H9 (cell line): ENCODE measurements around the gene CTNND1. TPM values are rescaled to one million over a fixed set of nuclear protein-coding genes. Genes with fewer than 3 reads are reported as not detected.

Source experiments
- DNase-seq: peaks from one replicate; pipeline ENCODE4 v3.0.0-alpha.2; 2017
- H2AFZ ChIP-seq: one replicate; pipeline ENCODE4 v1.6.1; 2013; ENCODE audit warnings: mild to moderate bottlenecking, low read length, control low read depth, moderate library complexity
- H2AK5ac ChIP-seq: 2 replicates; pipeline ENCODE4 v1.6.1; 2013; ENCODE audit warnings: low read length, control low read depth, mixed read lengths; ENCODE audit not compliant: insufficient read length
- H2BK120ac ChIP-seq: one replicate; pipeline ENCODE4 v1.6.1; 2013; ENCODE audit warnings: low read depth, mild to moderate bottlenecking, low read length, control low read depth, inconsistent platforms; ENCODE audit not compliant: poor library complexity, severe bottlenecking
- H2BK12ac ChIP-seq: 2 replicates; pipeline ENCODE4 v1.6.1; 2013; ENCODE audit warnings: low read length, control low read depth, mixed read lengths, low read depth; ENCODE audit not compliant: insufficient read length
- H2BK15ac ChIP-seq: 2 replicates; pipeline ENCODE4 v1.6.1; 2013; ENCODE audit warnings: low read depth, low read length, control low read depth
- H2BK20ac ChIP-seq: one replicate; pipeline ENCODE4 v1.6.1; 2013; ENCODE audit warnings: low read depth, mild to moderate bottlenecking, low read length, control low read depth, inconsistent platforms; ENCODE audit not compliant: poor library complexity, severe bottlenecking
- H2BK5ac ChIP-seq: 2 replicates; pipeline ENCODE4 v1.6.1; 2013; ENCODE audit warnings: low read length, control low read depth, mixed read lengths; ENCODE audit not compliant: insufficient read length
- H3K14ac ChIP-seq: 2 replicates; pipeline ENCODE4 v1.6.1; 2013; ENCODE audit warnings: low read length, control low read depth; ENCODE audit not compliant: insufficient read depth
- H3K18ac ChIP-seq: 2 replicates; pipeline ENCODE4 v1.6.1; 2013; ENCODE audit warnings: low read depth, mild to moderate bottlenecking, mixed read lengths, low read length, control low read depth; ENCODE audit not compliant: insufficient read length
- H3K23ac ChIP-seq: 2 replicates; pipeline ENCODE4 v1.6.1; 2013; ENCODE audit warnings: low read length, control low read depth, mixed read lengths, low read depth; ENCODE audit not compliant: insufficient read length
- H3K23me2 ChIP-seq: 2 replicates; pipeline ENCODE4 v1.6.1; 2013; ENCODE audit warnings: low read depth, mild to moderate bottlenecking, mixed read lengths, low read length, control low read depth; ENCODE audit not compliant: insufficient read length, poor library complexity, severe bottlenecking
- H3K27ac ChIP-seq: 2 replicates; pipeline ENCODE4 v1.5.1; 2013; ENCODE audit warnings: low read length, control low read depth, mixed read lengths, low read depth; ENCODE audit not compliant: insufficient read length
- H3K27me3 ChIP-seq: 2 replicates; pipeline ENCODE4 v1.6.1; 2013; ENCODE audit warnings: low read length, control low read depth, inconsistent platforms; ENCODE audit not compliant: insufficient read depth
- H3K4ac ChIP-seq: 2 replicates; pipeline ENCODE4 v1.6.1; 2013; ENCODE audit warnings: low read depth, mild to moderate bottlenecking, control low read depth, inconsistent platforms, low read length, moderate library complexity
- H3K4me1 ChIP-seq: 2 replicates; pipeline ENCODE4 v1.6.1; 2013; ENCODE audit warnings: low read length, control low read depth, inconsistent platforms; ENCODE audit not compliant: insufficient read depth
- H3K4me2 ChIP-seq: 2 replicates; pipeline ENCODE4 v1.6.1; 2013; ENCODE audit warnings: low read length, control low read depth, mixed read lengths; ENCODE audit not compliant: insufficient read length, insufficient read depth
- H3K56ac ChIP-seq: 2 replicates; pipeline ENCODE4 v1.6.1; 2013; ENCODE audit warnings: low read depth, mild to moderate bottlenecking, mixed read lengths, low read length, control low read depth; ENCODE audit not compliant: insufficient read length
- H3K79me1 ChIP-seq: 2 replicates; pipeline ENCODE4 v1.6.1; 2013; ENCODE audit warnings: low read depth, mild to moderate bottlenecking, moderate library complexity, low read length, control low read depth, inconsistent platforms; ENCODE audit not compliant: insufficient read depth, poor library complexity, severe bottlenecking
- H3K79me2 ChIP-seq: 2 replicates; pipeline ENCODE4 v1.6.1; 2013; ENCODE audit warnings: low read length, control low read depth, inconsistent platforms; ENCODE audit not compliant: insufficient read depth
- H3K9ac ChIP-seq: 2 replicates; pipeline ENCODE4 v1.6.1; 2013; ENCODE audit warnings: low read length, control low read depth, mixed read lengths; ENCODE audit not compliant: insufficient read length; ENCODE audit errors: extremely low read depth
- H3K9me3 ChIP-seq: one replicate; pipeline ENCODE4 v1.6.1; 2013; ENCODE audit warnings: low read depth, low read length, inconsistent platforms; ENCODE audit not compliant: control insufficient read depth
- H3T11ph ChIP-seq: one replicate; pipeline ENCODE4 v1.6.1; 2013; ENCODE audit warnings: mild to moderate bottlenecking, low read length, control low read depth, inconsistent platforms
- H4K20me1 ChIP-seq: one replicate; pipeline ENCODE4 v1.6.1; 2013; ENCODE audit not compliant: control insufficient read depth, insufficient read length, insufficient read depth
- H4K5ac ChIP-seq: 2 replicates; pipeline ENCODE4 v1.6.1; 2013; ENCODE audit warnings: low read depth, mild to moderate bottlenecking, mixed read lengths, low read length, control low read depth; ENCODE audit not compliant: insufficient read length
- H4K8ac ChIP-seq: replicated peaks from 2 replicates; pipeline ENCODE4 v1.6.1; 2013; ENCODE audit warnings: low read length, control low read depth, mixed read lengths, low read depth; ENCODE audit not compliant: insufficient read length
- H4K91ac ChIP-seq: 2 replicates; pipeline ENCODE4 v1.6.1; 2013; ENCODE audit warnings: low read depth, mild to moderate bottlenecking, moderate library complexity, mixed read lengths, low read length, control low read depth; ENCODE audit not compliant: insufficient read length
- H3K27ac Mint-ChIP-seq, 3 experiments: 2 replicates in 2 of 3; 3 replicates in 1 of 3; pipeline ENCODE4 v1.8.0; 2020 to 2021; ENCODE audit warnings: mixed read lengths in 3 of 3, mild to moderate bottlenecking in 1 of 3, moderate library complexity in 1 of 3
- H3K27me3 Mint-ChIP-seq: 2 replicates; pipeline ENCODE4 v1.8.0; 2021; ENCODE audit warnings: low read depth, mild to moderate bottlenecking, moderate library complexity, mixed read lengths
- H3K36me3 Mint-ChIP-seq, 3 experiments: 2 replicates in 2 of 3; 3 replicates in 1 of 3; pipeline ENCODE4 v1.8.0; 2020 to 2021; ENCODE audit warnings: low read depth in 3 of 3, mixed read lengths in 3 of 3; ENCODE audit not compliant: insufficient read depth in 1 of 3
- H3K4me1 Mint-ChIP-seq, 2 experiments: 2 replicates each; pipeline ENCODE4 v1.8.0; 2020; ENCODE audit warnings: mixed read lengths in 2 of 2
- H3K4me3 Mint-ChIP-seq, 2 experiments: 2 replicates in 1 of 2; 3 replicates in 1 of 2; pipeline ENCODE4 v1.8.0; 2020 to 2021; ENCODE audit warnings: mild to moderate bottlenecking in 2 of 2, mixed read lengths in 2 of 2, moderate library complexity in 1 of 2
- H3K9me3 Mint-ChIP-seq, 2 experiments: 2 replicates in 1 of 2; 3 replicates in 1 of 2; pipeline ENCODE4 v1.8.0; 2020; ENCODE audit warnings: mild to moderate bottlenecking in 2 of 2, mixed read lengths in 2 of 2, moderate library complexity in 1 of 2
- CTCF ChIP-seq: fragments of 200-600 bp; sonication (generic); conservative IDR thresholded peaks from 3 replicates; pipeline ENCODE4 v1.8.0; 2021; ENCODE audit warnings: antibody characterized with exemption, mild to moderate bottlenecking
- WGBS: extraction: QIAGEN DNeasy Blood & Tissue Kit; methylation state at CpG from one replicate; pipeline ENCODE4 v1.1.7; 2013; ENCODE audit warnings: missing lambda C conversion rate, low lambda C conversion rate, mixed read lengths; ENCODE audit not compliant: insufficient read length; ENCODE audit errors: extremely low coverage; 5-methylcytosine and 5-hydroxymethylcytosine counted together
- total RNA-seq: library from RNA; stranded (reverse); gene quantifications from 2 replicates; pipeline ENCODE4 v1.2.1, GENCODE V29; 2021

The CTNND1 gene
- total RNA-seq, 1 experiment from 2014 or later = 164 TPM

DNA sequence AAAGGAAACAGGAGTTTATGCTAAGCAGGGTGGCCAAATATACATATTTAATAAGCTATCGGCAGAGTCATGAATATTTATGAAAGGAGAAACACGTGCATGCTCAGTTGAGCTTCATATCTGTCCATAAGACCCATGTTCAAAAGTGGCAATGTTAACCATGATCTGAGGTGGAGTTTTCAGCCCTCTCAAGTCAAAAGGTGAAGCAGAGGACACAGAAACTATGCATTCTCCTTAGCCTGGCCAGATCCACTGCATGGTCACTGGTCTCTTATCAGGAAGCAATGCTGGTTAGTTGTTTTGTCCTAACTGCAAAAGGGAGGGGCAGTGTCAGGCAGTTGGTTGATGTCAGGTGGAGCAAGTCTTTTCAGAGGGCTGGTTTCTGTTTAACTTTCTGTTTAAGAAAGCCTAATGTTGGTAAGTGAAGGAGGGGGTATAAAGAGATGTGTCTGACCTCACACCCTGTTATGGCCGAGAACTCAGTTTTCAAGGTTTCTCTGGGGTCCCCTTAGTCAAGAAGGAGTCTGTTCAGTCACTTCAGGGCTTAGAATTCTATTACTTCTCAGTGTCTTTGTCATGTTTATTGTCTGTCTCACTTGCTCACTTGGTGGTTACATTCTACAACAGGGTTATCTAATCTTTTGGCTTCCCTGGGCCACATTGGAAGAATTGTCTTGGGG, 25.8 kb upstream of the CTNND1 start:
- H2AFZ ChIP-seq = no peak overlapping the region
- H3K79me1 ChIP-seq = no peaks in the 10 kb centered on the region
- H2BK5ac ChIP-seq = no peak overlapping the region
- no peak overlapping the region for H3K18ac ChIP-seq
- H4K91ac ChIP-seq = no peak overlapping the region
- no peak overlapping the region for H3K14ac ChIP-seq
- no peak overlapping the region for H2AK5ac ChIP-seq
- no peak overlapping the region for H2BK12ac ChIP-seq
- DNase-seq = no peak
- no peak overlapping the region for H3K27ac ChIP-seq
- H4K8ac ChIP-seq = no peak overlapping the region
- WGBS = no CpG with 5 or more reads among the region's 3 CpGs
- no peak overlapping the region for H3T11ph ChIP-seq
- peak overlapping the region in 1 of 2 experiments; percentile 18; a peak in 1 of 5 replicates for H3K4me3 Mint-ChIP-seq
- H3K9me3 ChIP-seq = no peaks in the 10 kb centered on the region
- H3K4me2 ChIP-seq = no peak overlapping the region
- H3K4me1 ChIP-seq = no peaks in the 10 kb centered on the region
- H3K23me2 ChIP-seq = no peaks in the 10 kb centered on the region
- H3K4ac ChIP-seq = no peak overlapping the region
- no peak for TF ChIP-seq CTCF
- H3K27me3 Mint-ChIP-seq = no peaks in the 10 kb centered on the region
- H3K9ac ChIP-seq = no peak overlapping the region
- no peaks in the 10 kb centered on the region for H3K79me2 ChIP-seq
- H3K36me3 Mint-ChIP-seq = peaks cover 15 to 39% (median 36%) of the 10 kb centered on the region in 3 experiments; a peak in 6 of 7 replicates
- H4K5ac ChIP-seq = no peak overlapping the region
- no peak overlapping the region for H2BK15ac ChIP-seq
- peaks cover 15 to 16% of the 10 kb centered on the region in 2 experiments for H3K4me1 Mint-ChIP-seq
- H3K27ac Mint-ChIP-seq = peak overlapping the region; percentile 46 to 91 (median 60); a peak in 6 of 7 replicates
- H2BK20ac ChIP-seq = no peak overlapping the region
- H4K20me1 ChIP-seq = no peaks in the 10 kb centered on the region
- H3K56ac ChIP-seq = no peak overlapping the region
- H2BK120ac ChIP-seq = no peak overlapping the region
- no peak overlapping the region for H3K23ac ChIP-seq
- no peaks in the 10 kb centered on the region for H3K27me3 ChIP-seq
- no peaks in the 10 kb centered on the region for H3K9me3 Mint-ChIP-seq
